DOHH2 (cell line): Measurements from ENCODE around the gene C14orf132.

Experiments used
- H3F3A ChIP-seq: fragments of 200-600 bp; sonication (generic), shearing (Covaris generic); 2 replicates; pipeline ENCODE4 v1.6.0; 2016; ENCODE audit warnings: antibody characterized with exemption, mild to moderate bottlenecking; ENCODE audit not compliant: control insufficient read depth, insufficient read depth
- H3K27ac ChIP-seq: fragments of 200-600 bp; sonication (generic); 2 replicates; pipeline ENCODE4 v1.5.1; 2014; ENCODE audit warnings: low read depth, mild to moderate bottlenecking, low read length, moderate library complexity
- H3K27me3 ChIP-seq: fragments of 200-600 bp; sonication (generic); 2 replicates; pipeline ENCODE4 v1.6.1; 2014; ENCODE audit warnings: mild to moderate bottlenecking, low read length, mixed read lengths; ENCODE audit not compliant: control insufficient read depth
- H3K36me3 ChIP-seq: fragments of 200-600 bp; sonication (generic); 2 replicates; pipeline ENCODE4 v1.6.1; 2014; ENCODE audit warnings: mild to moderate bottlenecking, low read length, moderate library complexity, mixed read lengths; ENCODE audit not compliant: control insufficient read depth
- H3K4me1 ChIP-seq: fragments of 200-600 bp; sonication (generic); 2 replicates; pipeline ENCODE4 v1.6.1; 2014; ENCODE audit warnings: mild to moderate bottlenecking, low read length, mixed read lengths; ENCODE audit not compliant: control insufficient read depth
- H3K4me2 ChIP-seq: fragments of 200-600 bp; sonication (generic); 2 replicates; pipeline ENCODE4 v1.6.0; 2014; ENCODE audit warnings: mild to moderate bottlenecking, low read length, moderate library complexity
- H3K4me3 ChIP-seq: fragments of 200-600 bp; sonication (generic); 2 replicates; pipeline ENCODE4 v1.5.1; 2014; ENCODE audit warnings: mild to moderate bottlenecking, low read length, mixed read lengths
- H3K79me2 ChIP-seq: fragments of 200-600 bp; sonication (generic); 2 replicates; pipeline ENCODE4 v1.6.1; 2014; ENCODE audit warnings: mild to moderate bottlenecking, low read length, mixed read lengths; ENCODE audit not compliant: control insufficient read depth
- H3K9me2 ChIP-seq: fragments of 200-600 bp; sonication (generic); replicated peaks from 2 replicates; pipeline ENCODE4 v1.6.1; 2014; ENCODE audit warnings: mild to moderate bottlenecking, low read length, mixed read lengths; ENCODE audit not compliant: control insufficient read depth
- H3K9me3 ChIP-seq: fragments of 200-600 bp; sonication (generic); 2 replicates; pipeline ENCODE4 v1.6.1; 2014; ENCODE audit warnings: antibody characterized with exemption, low read length, mixed read lengths; ENCODE audit not compliant: control insufficient read depth, insufficient read depth
- H4K20me1 ChIP-seq: fragments of 200-600 bp; sonication (generic); 2 replicates; pipeline ENCODE4 v1.6.0; 2014; ENCODE audit warnings: low read depth, mild to moderate bottlenecking, antibody characterized with exemption, low read length, moderate library complexity; ENCODE audit not compliant: control insufficient read depth, insufficient read depth
- CTCF ChIP-seq: fragments of 200-600 bp; sonication (generic); IDR thresholded peaks from one replicate; pipeline ENCODE4 v1.5.1; 2014; ENCODE audit warnings: antibody characterized with exemption, mild to moderate bottlenecking, low read depth, low read length; ENCODE audit not compliant: poor library complexity, severe bottlenecking
- EZH2phosphoT487 ChIP-seq: fragments of 200-600 bp; sonication (generic); IDR thresholded peaks from 2 replicates; pipeline ENCODE4 v1.6.1; 2017; ENCODE audit warnings: borderline replicate concordance, mild to moderate bottlenecking, antibody characterized with exemption, low read length, moderate library complexity, mixed read lengths

Gene C14orf132

DNA sequence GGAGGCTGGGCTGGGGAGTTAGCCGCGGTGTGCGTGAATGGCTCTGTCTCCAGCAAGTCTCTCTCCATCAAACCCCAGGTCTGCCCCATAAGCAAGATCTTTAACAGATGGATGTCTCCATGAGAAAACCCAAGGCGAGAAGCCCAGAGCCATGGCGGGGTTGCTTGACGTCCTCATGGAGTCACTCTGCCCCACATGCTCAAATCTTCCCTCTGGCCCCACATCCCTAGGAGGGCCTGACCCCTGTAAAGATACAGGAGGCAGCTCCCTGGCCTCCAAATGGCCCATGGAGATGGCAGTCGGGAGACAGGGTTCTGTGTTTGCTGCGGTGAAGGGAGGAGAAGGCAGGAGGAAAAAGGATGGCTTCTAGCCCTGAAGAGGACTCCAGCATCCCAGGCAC is 49.3 kb downstream of the C14orf132 start:
- Histone ChIP-seq H3K9me3 (no peaks in the 10 kb centered on the region), H3K4me3 (no peak overlapping the region), H4K20me1 (no peaks in the 10 kb centered on the region), H3K36me3 (no peaks in the 10 kb centered on the region), H3K79me2 (no peaks in the 10 kb centered on the region), H3K4me1 (no peaks in the 10 kb centered on the region), H3K27ac (no peak overlapping the region), H3F3A (no peaks in the 10 kb centered on the region), H3K9me2 (no peaks in the 10 kb centered on the region), H3K4me2 (no peak overlapping the region), H3K27me3 (no peaks in the 10 kb centered on the region)
- TF ChIP-seq EZH2phosphoT487 (no peak), CTCF (no peak)

- Histone ChIP-seq H3K9me3 (no peaks in the 10 kb centered on the region), H3F3A (no peaks in the 10 kb centered on the region), H3K4me3 (no peak overlapping the region), H3K4me2 (no peak overlapping the region), H4K20me1 (no peaks in the 10 kb centered on the region), H3K4me1 (no peaks in the 10 kb centered on the region), H3K36me3 (no peaks in the 10 kb centered on the region), H3K9me2 (no peaks in the 10 kb centered on the region), H3K27me3 (no peaks in the 10 kb centered on the region), H3K27ac (no peak overlapping the region), H3K79me2 (no peaks in the 10 kb centered on the region)
- no peak for TF ChIP-seq EZH2phosphoT487
- TF ChIP-seq CTCF, result no peak
Measured at GRCh38 chr14:96088911-96089310, 49.7 kb downstream of the C14orf132 start.

DNA sequence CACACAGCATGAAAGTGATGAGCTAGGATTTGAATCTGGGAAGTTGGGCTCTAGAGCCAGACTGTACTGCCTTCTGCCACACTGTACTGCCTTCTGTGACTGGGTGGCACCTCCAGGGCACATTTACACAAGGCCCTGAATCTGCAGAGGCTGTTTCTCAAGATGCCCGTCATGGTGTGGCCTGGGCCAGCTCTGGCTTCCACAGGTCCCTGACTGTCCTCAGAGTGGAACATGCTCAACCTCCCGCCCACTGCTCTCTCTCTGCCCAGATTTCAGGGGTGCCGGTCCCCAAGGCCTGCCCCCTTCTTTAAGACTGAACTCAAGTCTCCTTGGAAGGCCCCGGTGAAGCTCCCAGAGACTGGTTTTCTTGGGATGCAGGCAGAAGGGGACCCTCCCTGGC is 50.2 kb downstream of the C14orf132 start:
- Histone ChIP-seq H3K36me3 (no peaks in the 10 kb centered on the region), H3K27ac (no peak overlapping the region), H3F3A (no peaks in the 10 kb centered on the region), H3K9me2 (no peaks in the 10 kb centered on the region), H3K79me2 (no peaks in the 10 kb centered on the region), H3K27me3 (no peaks in the 10 kb centered on the region), H3K4me2 (no peak overlapping the region), H3K4me1 (no peaks in the 10 kb centered on the region), H4K20me1 (no peaks in the 10 kb centered on the region), H3K9me3 (no peaks in the 10 kb centered on the region), H3K4me3 (no peak overlapping the region)
- no peak for TF ChIP-seq CTCF
